HG03558 (cell line): Measurements from ENCODE around the gene DIPK1B.

Source experiments
- ATAC-seq: cut with Tn5 transposase; IDR thresholded peaks from one replicate; pipeline ENCODE4 v1.9.1; 2021; ENCODE audit warnings: moderate number of reproducible peaks; ENCODE audit not compliant: unreplicated experiment; ENCODE audit errors: extremely low read depth

The DIPK1B gene

DNA sequence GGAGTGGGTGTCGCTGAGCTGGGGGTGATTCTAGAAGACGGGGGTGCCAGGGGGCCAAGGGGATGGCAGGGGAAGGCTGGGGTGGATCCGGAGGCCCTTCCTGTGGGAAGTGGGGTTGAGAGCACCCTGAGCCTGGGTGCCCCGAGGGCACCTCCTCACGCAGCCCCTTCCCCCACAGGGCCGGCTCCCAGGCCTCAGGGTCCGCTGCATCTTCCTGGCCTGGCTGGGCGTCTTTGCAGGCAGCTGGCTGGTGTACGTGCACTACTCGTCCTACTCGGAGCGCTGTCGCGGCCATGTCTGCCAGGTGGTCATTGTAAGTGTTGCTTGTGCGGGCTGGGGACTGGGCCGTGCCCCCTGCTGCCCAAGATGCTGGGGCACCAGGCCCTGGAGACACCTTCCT lies 5.0 kb downstream of the DIPK1B start:
- no peak for ATAC-seq

DNA sequence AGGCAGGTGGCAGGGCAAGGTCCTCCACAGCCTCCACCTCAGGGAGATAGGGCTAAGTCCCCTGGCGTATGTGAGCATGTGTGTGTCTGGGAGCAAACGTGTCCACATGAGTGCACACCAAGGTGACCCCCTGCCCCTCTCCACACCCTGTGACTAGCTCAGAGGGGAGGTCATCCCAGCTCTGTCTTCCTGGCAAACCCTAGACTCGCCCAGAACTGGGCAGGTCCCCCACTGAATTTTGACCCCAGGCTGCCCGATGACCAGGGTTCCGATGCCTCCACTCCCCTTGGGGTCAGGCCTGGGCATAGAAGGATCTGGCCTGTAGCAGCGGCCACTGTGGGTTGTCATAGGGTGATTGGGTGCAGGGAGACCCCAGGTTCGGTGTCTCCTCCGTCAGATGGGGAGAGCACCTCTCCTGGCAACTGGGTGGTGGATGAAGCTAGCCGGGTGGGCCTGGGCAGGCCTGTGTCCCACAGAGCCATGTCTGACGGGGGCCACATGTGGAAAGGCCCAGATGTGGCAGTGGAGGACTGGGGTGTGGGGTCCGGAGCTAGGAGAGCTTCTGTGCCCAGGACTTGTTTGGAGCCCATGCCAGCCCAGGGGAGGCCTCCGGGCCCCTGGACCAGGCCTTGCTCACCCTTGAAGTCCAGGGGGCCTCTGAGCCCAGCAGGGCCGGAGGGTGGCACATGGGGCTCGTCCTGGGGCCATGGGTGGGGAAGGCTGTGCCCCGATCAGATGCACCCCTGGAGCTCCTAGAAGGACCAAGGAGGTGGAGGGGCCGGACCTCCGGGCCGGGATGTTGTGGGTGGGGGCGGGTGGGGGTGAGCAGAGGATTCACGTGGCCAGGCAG lies 6.2 kb downstream of the DIPK1B start:
- ATAC-seq, result no peak

DNA sequence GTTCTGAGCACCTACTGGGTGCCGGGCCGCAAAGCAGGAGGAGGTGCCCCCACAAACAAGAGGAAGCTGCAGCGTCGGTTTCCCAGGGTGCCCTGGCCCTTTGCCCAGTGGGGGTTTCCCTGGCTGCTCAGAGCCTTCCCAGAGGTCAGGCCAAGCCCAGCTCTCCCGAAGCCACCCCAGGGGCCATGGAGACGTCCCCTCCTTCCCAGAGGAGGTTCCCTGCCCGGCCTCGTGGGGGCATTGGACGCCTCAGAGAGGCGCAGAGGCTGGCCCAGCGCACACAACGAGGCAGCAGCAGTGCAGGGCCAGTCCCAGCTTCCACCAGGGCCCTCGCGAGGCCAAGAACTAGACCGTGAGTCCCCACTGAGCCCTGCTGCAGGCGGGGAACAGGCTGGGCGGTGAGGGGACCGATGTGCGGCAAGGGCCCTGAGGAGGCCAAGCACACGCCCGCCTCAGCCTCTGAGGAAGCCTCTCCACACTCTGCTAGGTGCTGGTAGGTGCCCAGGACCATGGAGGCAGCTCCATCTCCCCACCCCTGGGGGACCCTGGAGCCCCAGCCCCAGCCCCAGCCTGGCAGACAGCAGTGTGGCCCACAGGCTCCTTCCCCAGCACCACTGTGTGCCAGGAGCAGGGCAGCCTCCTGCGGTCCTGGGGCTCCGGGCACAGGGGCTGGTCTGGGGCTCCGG lies 7.0 kb downstream of the DIPK1B start:
- ATAC-seq, result no peak

DNA sequence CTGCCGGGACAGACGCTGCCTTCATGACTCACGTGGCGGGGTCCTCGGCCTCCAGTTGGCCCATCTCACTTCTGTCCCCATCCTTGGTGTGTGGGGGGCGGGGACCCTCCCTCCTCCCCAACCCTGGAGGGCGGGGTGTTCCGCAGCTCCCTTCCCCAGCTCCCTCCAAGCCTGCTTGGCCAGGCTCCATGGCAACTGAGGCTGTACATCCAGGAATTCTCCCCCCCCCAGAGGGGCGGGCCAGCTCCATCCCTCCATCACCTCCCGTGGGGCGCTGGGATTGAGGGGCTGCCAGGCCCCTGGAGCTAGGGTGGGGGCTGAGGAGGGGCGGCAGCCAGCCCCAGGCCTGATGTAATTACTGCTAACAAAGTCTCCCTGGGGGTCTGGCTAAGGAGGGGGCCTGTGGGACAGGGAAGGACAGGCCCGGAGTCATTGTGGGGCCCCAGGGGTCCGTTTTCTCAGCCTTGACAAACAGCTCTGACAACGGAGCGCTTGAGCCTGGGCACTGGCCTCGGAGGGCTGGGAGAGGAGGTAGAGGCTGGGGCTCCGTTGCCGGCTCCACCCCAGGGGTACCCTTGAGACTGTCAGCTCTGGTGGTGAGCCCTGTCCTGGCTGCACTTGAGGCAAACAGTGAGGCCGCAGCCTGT lies 8.0 kb downstream of the DIPK1B start:
- no peak for ATAC-seq

DNA sequence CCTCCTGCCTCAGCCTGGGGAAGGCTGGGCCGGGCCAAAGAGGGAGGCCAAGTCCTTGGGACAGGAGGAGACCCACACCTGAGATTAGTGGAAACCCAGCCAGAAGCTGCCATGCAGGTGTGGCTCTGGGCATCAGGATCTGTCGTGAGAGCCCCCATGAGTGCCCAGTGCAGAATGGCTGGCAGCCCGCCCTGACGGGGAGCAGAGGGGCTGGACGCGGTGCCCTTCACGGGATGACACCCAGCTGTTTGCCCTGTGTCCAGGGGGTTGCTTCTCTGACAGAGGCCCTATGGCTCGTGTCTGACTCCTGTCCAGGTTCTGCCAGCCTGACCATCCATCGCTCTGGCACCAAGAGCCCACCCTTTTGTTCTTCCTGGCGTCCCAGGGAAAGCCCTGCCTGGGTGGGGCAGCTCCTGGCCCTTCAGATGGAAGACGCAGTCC lies 8.5 kb downstream of the DIPK1B start:
- ATAC-seq, result no peak

DNA sequence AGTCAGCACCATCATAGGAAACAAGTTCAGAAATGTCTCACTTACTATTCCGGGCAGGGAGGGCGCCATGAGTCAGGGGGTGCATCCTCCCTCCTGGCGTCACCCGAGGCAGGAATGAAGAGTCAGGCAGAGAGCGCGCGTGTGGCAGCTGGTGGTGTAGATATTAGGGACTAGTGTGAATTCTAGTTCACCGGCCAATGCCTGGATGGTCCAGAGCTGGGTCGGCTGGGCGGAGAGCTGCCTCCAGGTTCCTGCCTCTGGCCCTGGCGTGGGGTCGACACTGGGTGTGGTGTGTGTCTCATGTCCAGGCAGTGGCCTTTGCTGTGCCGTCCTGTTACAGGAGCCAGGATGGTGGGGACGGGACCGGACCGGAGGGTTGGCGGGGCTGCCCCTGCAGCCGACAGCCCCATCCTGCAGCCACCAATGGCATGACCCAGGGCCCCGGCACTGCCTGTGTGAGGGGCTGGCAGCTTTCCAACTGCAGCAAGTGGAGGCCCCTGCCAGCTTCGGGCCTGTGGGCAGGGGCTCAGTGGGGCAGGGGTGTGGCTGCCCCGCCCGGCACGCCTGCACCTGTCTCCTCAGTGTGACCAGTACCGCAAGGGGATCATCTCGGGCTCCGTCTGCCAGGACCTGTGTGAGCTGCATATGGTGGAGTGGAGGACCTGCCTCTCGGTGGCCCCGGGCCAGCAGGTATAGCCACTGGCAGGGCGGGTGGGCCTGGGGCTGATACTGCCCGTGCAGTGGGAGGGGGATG lies 9.1 kb downstream of the DIPK1B start:
- ATAC-seq, result no peak

DNA sequence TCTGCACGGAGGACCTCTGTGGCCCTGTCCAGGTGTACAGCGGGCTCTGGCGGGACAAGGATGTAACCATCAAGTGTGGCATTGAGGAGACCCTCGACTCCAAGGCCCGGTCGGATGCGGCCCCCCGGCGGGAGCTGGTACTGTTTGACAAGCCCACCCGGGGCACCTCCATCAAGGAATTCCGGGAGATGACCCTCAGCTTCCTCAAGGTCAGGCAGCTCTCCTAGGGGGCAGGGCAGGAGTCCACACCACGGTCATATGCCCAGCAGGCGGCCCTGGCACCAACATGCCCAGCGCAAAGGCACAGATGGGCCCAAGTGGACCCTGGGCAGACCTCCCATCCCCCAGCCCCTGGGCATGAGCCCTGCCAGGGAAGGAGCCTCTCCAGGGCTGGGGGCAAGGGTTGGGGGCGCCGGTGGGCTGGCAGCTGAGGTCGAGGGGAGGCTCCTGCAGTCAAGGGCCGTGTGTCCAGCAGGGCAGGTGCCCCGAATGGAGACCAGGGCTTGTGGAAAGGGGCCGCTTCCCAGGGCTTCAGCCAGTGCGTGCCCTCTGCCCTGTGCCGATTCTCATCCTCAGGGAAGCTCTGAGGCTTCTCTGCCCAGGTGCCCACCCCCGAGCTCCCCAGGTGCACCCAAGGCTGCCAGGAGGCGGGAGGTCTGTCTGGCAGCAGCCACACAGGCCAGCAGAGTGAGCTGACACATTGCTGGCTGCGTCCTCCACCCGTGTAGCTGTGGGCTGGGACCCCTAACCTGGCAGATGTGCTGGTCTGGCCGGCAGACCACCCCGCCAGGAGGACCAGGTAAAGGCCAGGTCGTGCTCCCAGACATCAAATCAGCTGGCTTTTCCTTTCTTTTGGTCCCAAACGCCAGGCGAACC lies 10.0 kb downstream of the DIPK1B start:
- no peak for ATAC-seq

DNA sequence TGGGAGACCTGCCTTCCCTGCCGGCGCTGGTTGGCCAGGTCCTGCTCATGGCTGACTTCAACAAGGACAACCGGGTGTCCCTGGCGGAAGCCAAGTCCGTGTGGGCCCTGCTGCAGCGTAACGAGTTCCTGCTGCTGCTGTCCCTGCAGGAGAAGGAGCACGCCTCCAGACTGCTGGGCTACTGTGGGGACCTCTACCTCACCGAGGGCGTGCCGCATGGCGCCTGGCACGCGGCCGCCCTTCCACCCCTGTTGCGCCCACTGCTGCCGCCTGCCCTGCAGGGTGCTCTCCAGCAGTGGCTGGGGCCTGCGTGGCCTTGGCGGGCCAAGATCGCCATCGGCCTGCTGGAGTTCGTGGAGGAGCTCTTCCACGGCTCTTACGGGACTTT lies 10.6 kb downstream of the DIPK1B start:
- no peak for ATAC-seq

DNA sequence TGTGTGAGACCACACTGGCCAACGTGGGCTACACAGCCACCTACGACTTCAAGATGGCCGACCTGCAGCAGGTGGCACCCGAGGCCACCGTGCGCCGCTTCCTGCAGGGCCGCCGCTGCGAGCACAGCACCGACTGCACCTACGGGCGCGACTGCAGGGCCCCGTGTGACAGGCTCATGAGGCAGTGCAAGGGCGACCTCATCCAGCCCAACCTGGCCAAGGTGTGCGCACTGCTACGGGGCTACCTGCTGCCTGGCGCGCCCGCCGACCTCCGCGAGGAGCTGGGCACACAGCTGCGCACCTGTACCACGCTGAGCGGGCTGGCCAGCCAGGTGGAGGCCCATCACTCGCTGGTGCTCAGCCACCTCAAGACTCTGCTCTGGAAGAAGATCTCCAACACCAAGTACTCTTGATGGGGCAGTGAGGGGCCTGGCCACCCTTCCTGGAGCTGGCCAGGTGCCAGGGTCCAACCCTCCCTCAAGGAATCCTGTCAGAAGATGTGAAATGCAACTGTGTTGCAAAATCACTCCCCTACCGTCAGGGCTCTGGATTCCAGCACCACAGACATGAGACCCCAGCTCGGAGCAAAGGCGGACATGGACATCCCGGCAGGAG lies 11.1 kb downstream of the DIPK1B start:
- no peak for ATAC-seq

DNA sequence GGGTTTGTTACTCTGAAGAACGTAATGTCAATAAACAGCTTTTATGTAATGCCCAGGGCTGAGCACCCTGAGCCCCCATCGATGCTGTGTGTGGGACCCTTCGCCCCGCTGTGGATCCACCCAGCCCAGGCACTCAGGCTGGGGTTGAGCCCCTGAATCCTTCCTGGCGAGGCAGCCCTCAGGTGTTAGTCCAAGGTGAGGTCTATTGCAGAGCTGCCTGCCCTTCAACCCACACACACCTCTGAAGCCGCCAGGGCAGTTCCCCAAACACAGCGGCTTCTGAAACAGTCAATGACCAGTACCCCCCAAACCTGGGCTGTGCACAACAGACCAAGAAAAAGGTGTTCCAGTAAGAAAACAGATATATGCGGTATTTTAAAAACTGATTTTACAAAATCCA lies 11.6 kb downstream of the DIPK1B start:
- no peak for ATAC-seq

DNA sequence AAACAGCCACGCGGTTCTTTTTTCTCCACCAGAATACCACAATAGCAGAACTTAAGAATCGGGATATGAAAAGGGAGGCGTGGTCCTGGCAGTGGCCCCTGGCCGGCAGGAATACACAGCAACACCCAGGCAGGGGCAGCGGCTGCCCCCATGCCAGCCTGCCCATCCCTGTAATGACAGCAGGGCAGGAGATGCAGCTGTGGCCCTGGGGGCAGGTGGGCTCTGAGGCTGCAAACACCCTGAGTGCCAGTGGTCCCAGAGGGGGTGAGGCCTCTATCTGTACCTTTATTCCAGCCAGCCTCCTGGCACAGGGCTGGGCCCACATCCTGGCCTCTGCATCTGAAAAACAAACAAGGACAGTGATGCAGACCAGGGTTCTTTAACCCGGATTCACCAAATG lies 12.4 kb downstream of the DIPK1B start:
- no peak for ATAC-seq

DNA sequence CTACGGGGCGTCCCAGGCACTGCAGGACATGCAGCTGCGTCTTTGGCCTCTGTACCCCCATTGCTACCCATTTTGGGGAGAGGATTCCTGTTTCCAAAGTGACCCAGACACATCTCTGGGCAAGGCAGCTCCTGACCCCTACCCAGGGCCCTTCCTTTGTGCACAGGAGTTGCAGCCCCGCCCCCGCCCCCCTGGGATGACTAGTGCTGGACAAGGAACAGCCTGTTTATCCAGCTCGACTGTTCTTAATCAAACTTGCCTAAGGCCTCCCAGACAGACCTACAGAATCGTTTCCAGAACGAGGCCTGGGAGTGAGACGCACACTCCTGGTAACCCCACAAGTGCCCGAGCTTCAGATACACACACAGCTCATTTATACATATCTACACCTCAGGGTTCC lies 13.2 kb downstream of the DIPK1B start:
- no peak for ATAC-seq

DNA sequence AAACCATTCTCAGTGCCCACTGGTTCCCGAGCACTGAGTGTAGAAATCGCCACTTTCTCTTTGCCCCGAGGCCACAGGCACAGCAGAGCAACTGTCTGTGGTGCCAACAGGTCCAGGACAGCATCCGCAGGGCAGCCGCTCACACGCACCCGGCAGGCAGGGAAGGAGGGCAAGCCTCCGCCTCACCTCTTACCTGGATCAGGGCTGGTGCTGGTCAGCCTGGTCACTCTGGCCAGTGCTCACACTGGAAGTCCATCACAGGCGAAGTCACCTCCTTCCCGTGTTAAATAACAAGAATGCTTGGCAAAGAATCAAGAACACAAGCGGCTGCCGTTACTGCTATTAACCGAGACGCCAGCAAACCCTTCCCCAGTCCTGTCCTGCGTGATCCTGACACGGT lies 13.7 kb downstream of the DIPK1B start:
- no peak for ATAC-seq

DNA sequence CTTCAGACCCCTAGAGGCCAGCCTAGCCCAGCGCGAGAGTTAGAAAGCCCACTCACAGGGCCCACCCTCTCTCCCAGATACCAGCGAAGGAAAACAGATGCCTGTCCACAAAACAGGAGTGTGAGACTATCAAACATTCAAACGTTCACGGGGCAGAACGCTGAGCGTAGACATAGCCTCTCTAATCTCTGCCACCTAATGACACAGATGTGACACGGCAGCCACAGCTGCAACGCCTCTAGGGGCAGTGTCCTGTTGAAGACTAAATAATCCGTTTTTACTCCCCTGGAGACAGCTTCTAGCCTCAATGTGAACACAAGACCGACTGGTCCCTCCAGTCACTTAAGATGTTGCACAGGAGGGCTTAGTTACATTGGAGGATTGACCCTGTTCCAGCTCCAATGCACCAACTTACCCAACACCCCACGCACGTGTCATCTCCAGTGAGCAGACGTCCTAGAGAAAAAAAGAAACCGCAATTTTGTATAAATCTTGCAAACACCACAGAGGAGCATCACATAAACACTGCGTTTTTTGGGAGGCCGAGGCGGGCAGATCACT lies 14.3 kb downstream of the DIPK1B start:
- no peak for ATAC-seq

DNA sequence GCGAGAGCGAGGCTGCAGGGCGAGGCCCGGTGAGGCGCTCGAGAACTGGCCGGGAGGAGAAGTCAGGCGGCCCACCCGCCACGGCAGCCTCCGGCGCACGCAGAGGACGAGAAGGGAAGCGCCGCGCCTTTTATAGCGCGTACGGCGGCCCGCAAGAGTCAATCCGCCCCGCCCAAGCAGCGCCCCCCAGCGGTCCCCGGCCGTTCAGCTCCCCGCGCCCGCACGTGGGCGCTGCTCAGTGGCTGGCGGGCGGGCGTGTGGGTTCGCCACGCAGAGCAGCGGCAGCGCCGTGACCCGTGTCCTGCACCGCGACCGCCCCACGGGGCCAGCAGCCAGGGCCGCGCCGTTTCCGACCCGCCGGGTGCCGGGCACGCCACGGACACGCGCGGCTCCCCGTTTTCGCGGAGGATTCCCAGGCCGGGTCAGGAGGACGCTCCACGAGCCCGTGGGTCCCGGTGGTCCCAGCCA lies 15.7 kb downstream of the DIPK1B start:
- peak; percentile 45 for ATAC-seq

DNA sequence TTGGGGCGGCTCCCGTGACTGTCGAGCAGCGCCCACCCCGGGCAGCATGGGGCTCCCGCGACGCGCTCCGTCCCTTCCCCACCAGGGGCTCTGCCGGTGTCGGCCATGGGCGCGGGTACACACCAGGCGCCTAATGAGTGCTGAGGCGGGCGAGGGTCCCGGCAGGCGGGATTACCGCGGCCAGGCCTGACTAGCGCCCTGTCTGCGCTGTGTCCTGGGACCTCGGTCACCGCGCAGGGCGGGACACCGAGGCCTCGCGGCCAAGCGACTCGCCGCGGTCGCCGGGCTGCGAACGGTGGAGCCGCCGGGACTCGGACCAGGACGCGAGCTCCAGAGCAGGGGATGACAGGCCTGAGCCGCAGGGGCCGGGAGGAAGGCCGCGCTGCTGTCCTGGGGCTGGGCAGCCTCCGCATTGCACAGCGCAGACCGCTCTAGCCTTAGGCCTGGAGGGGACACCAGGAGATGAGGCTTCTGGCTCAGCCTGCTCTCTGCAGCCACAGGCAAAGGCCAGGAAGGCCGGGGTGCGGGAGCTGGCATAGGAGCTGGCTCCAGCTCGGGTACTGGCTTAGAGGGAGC lies 16.3 kb downstream of the DIPK1B start:
- peak; percentile 18 for ATAC-seq

DNA sequence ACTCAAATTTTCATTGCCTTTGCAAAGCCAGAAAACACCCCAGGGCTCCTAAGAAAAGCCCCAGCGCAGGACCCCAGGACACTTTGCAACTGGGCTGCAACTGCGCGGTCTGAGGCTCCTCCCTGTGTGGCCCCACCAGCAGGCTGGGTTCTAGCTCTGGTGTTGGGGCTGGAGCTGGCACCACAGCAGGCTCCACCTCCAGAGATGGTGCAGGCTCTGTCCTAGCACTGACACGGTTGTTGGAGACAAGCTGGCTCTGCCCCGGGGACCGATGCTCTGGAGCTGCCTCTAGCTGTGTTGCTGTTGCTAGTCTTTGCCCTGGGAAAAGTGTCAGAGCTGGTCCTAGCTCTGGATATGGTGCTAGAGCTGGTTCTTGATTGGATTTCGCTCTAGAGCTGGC lies 16.8 kb downstream of the DIPK1B start:
- no peak for ATAC-seq

DNA sequence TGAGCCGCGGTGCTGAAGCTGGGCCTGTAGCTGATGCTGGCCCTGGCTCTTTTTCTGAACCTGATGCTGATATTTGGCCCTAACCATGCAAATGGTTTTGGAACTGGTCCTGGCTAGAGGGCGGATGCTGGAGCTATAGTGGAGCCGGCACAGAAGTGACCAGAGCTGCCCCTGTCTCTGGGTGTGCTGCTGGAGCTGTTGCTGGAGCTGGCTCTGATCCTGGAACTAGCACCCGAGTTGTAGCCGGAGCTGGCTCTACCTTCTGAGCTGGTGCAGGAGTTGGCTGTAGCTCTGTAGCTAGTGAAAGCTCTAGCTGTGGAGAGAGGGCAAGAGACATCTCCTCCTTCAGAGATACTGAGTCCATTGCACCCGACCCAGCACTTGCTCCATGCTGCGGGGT lies 17.6 kb downstream of the DIPK1B start:
- ATAC-seq, result no peak
